Adrenal gland (tissue), 12 donors: Measurements from ENCODE around the gene VCAM1. TPM values are rescaled to one million over a fixed set of nuclear protein-coding genes. Genes with fewer than 3 reads are reported as not detected.

Experiments used
- DNase-seq, 7 donors: peaks; one replicate each; pipeline ENCODE4 v3.0.0-alpha.2; 2019 to 2020
- H3K27ac ChIP-seq, 5 donors: fragments of 200-600 bp; sonication (generic) in 4 of 5; 1 replicate in 3 of 5; 2 replicates in 2 of 5; pipeline versions ENCODE4 v1.5.1 to v1.8.0; 2016 to 2020; ENCODE audit warnings: mild to moderate bottlenecking in 1 of 5
- H3K27me3 ChIP-seq: fragments of 200-600 bp; 2 replicates; pipeline ENCODE4 v1.8.0; 2021
- H3K36me3 ChIP-seq, 2 donors: fragments of 200-600 bp; replicated peaks in 1 of 2; 1 replicate in 1 of 2; 2 replicates in 1 of 2; pipeline versions ENCODE4 v1.5.1 to v1.8.0; 2018 to 2022
- H3K4me1 ChIP-seq, 2 donors: fragments of 200-600 bp; replicated peaks in 1 of 2; 1 replicate in 1 of 2; 2 replicates in 1 of 2; pipeline versions ENCODE4 v1.5.1 to v1.8.0; 2018 to 2021
- H3K4me3 ChIP-seq, 4 donors: fragments of 200-600 bp; sonication (generic) in 3 of 4; one replicate each; pipeline ENCODE4 v1.5.1; 2016 to 2018
- H3K9me3 ChIP-seq, 3 donors: fragments of 200-600 bp; sonication (generic) in 1 of 3; replicated peaks in 1 of 3; 1 replicate in 2 of 3; 2 replicates in 1 of 3; pipeline versions ENCODE4 v1.5.1 to v1.8.0; 2016 to 2021
- CTCF ChIP-seq, 6 experiments: fragments of 450-650 bp in 4 of 6; fragments of 200-600 bp in 2 of 6; sonication (generic) in 1 of 6; IDR thresholded peaks; 1 replicate in 5 of 6; 2 replicates in 1 of 6; pipeline versions ENCODE4 v1.5.1 to v1.8.0; 2016 to 2021; ENCODE audit warnings: antibody characterized with exemption in 6 of 6, mild to moderate bottlenecking in 2 of 6, moderate library complexity in 1 of 6
- POLR2A ChIP-seq, 2 donors: fragments of 450-650 bp; IDR thresholded peaks; one replicate each; pipeline ENCODE4 v1.6.1; 2017; ENCODE audit warnings: antibody characterized with exemption in 2 of 2, mild to moderate bottlenecking in 2 of 2, moderate library complexity in 1 of 2
- WGBS, 4 donors: extraction: QIAGEN DNeasy Blood & Tissue Kit in 2 of 4; methylation state at CpG; one replicate each; pipeline versions ENCODE4 v1.1.5 to v1.1.7; 2013 to 2017; 5-methylcytosine and 5-hydroxymethylcytosine counted together
- intact Hi-C, 2 donors: fragments of 100-400 bp; cut with DNase I; formaldehyde crosslinking; loops; one replicate each; pipeline versions ENCODE4 v1.14.1 to v1.15.0; 2022 to 2023
- polyA plus RNA-seq, 3 donors: library from polyadenylated mRNA; stranded (reverse); fragments of 200-250 nt in 2 of 3; fragments of 350-450 nt in 1 of 3; fragmentation: Illumina TruSeq in 1 of 3; extraction: RNeasy Lipid Tissue Mini Kit (QIAGEN cat#74804) in 1 of 3; gene quantifications; one replicate each; pipeline ENCODE4 v1.2.3, GENCODE V29; 2013 to 2014
- total RNA-seq, 9 donors: library from RNA; depleted of rRNA in 4 of 9; stranded (reverse); fragments of >200 nt in 4 of 9; fragments of 120-200 nt in 1 of 9; fragmentation: NEBNext Ultra II Directional in 1 of 9; extraction: Animal tissue kit (Norgen Biotek cat#: 25700) in 1 of 9; gene quantifications; one replicate each; pipeline versions ENCODE4 v1.1.0 to v1.2.4, GENCODE V29; 2013 to 2023
- donor health status: healthy with polysubstance abuse.
- donor health status: Bipolar disorder and iron deficiency.
- donor health status: DM: yes; HTN: yes; CAD: no.
- donor health status: DM: no; HTN: no; CAD: no.
- donor health status: DM: no; HTN: no; CAD: no.
- donor health status: DM: yes; HTN: yes; CAD: no.

The VCAM1 gene
- total and polyA plus RNA-seq, 12 donors = 32.3 to 233 (median 78.3) TPM

DNA sequence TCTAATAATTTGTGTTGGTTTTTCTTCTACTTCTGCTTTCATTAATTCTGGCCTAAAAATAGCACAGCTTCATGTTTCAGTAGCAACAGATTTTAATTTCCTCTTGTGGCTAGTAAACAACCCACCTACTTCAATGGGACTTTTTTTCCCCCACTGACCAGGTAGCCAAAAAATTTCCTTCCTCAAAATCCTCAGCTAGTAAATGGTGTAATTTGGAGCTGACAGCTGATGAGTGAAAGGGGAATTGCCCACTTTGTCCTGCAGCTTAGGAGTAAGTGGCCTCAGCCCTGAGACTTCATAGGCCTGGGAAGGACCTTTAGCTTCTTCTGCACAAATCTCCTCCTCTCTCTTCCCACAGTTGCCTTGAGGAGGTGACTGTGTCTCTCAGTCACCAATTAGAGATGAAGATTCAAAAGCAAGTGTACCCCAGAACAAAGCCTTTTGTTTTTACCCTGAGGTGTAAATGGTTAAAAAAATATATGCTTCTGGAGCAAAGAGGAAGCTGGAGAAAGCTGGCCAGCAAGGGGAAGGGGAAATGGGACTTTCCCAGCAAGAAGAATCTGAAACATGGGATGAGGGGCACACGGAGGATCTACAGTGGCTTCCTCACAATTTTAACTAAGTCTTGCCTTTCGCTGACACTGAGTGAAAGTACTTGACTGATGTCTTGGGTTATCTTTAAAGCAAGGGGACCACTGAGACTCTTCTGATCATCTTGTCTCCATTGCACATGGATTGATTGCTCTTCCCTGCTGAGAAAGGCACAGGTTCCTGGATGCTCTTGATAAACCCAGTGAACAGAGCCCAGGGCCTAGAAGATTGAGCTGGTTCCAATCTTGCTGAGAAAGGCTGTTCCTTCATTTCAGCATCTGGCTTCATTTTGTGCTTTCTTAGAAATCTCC lies 35.8 kb upstream of the VCAM1 start:
- Histone ChIP-seq H3K9me3 (no peaks in the 10 kb centered on the region), H3K4me1 (no peaks in the 10 kb centered on the region), H3K27ac (no peak overlapping the region), H3K36me3 (no peaks in the 10 kb centered on the region), H3K4me3 (no peak overlapping the region), H3K27me3 (no peaks in the 10 kb centered on the region)
- WGBS, 4 donors = 68 to 78% (median 74%) methylated on average over 2 of the region's 2 CpGs
- intact Hi-C loops = no loop called here
- no peak for DNase-seq
- no peak for TF ChIP-seq CTCF (IDR thresholded peaks at IDR 0.05)
- no peak for TF ChIP-seq POLR2A (IDR thresholded peaks at IDR 0.05)

DNA sequence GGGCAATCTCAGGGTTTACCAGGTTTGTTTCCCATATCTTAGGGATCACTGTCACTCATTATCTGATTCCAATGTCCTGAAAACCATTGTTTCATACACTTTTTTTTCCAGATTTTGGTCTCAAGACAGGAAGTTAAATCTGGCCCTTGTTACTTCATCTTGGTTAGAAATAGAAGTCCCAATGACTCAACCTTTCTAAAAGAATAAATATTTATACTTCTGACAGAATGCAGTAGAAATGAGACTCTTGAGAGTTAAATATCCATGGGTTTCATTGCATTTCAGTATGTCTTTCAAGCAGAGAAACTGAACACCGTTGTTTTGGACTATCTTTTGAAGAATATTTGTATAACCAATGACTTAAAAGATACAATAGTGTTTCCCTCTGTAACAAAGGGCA lies 19.8 kb upstream of the VCAM1 start:
- Histone ChIP-seq H3K27me3 (no peaks in the 10 kb centered on the region), H3K27ac (no peak overlapping the region), H3K36me3 (peaks cover 0 to 6% of the 10 kb centered on the region in 2 donors), H3K9me3 (no peaks in the 10 kb centered on the region), H3K4me3 (no peak overlapping the region), H3K4me1 (peaks cover 12 to 15% of the 10 kb centered on the region in 2 donors)
- intact Hi-C loops = loop anchor here in 1 of 2 donors (10.0 kb wide), 1 partner anchor 55 kb away; no protein-coding TSS in a partner anchor
- TF ChIP-seq CTCF (IDR thresholded peaks at IDR 0.05) (no peak), POLR2A (IDR thresholded peaks at IDR 0.05) (no peak)
- 53 to 70% (median 57%) methylated on average over 1 of the region's 1 CpG for WGBS, 4 donors
- DNase-seq = no peak

- Histone ChIP-seq H3K27ac (no peak overlapping the region), H3K4me1 (peaks cover 15 to 20% of the 10 kb centered on the region in 2 donors), H3K9me3 (no peaks in the 10 kb centered on the region), H3K36me3 (peaks cover 0 to 6% of the 10 kb centered on the region in 2 donors), H3K4me3 (no peak overlapping the region), H3K27me3 (no peaks in the 10 kb centered on the region)
- no peak for DNase-seq
- intact Hi-C loops = loop anchor here in 1 of 2 donors (10.0 kb wide), 1 partner anchor 56 kb away; no protein-coding TSS in a partner anchor
- 87 to 92% (median 88%) methylated on average over 4 of the region's 4 CpGs for WGBS, 4 donors
- no peak for TF ChIP-seq POLR2A (IDR thresholded peaks at IDR 0.05)
- no peak for TF ChIP-seq CTCF (IDR thresholded peaks at IDR 0.05)
These were observed 19.0 kb upstream of the VCAM1 start for GRCh38 chr1:100700586-100700985.

DNA sequence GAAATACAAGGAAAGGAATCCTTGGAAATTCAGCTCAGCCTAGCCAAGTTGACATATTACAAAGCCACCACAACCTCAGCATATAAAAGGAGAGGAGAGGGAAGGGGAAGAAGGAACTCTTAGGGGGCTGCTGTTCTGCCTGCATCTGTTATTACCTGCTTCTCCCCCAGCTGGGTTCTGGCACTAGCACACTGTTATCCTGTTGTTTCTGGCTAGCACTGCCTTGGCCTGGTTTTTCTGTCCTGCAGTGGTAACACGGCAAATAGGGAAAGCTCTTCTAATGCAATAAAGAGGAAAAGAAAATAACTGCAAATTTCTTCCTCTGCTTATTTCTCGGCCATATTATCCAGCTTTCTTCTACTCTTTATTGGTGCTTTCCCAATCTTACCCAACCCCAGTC lies 16.5 kb upstream of the VCAM1 start:
- intact Hi-C loops = loop anchor here in 1 of 2 donors (10.0 kb wide), 1 partner anchor 58 kb away; no protein-coding TSS in a partner anchor
- WGBS, 4 donors = 34 to 49% (median 41%) methylated on average over 2 of the region's 2 CpGs
- H3K4me1 ChIP-seq = peaks cover 30 to 39% of the 10 kb centered on the region in 2 donors
- no peaks in the 10 kb centered on the region for H3K27me3 ChIP-seq
- no peak overlapping the region for H3K27ac ChIP-seq
- H3K4me3 ChIP-seq = no peak overlapping the region
- no peaks in the 10 kb centered on the region for H3K36me3 ChIP-seq
- TF ChIP-seq POLR2A (IDR thresholded peaks at IDR 0.05) (no peak), CTCF (IDR thresholded peaks at IDR 0.05) (no peak)
- no peaks in the 10 kb centered on the region for H3K9me3 ChIP-seq
- DNase-seq = no peak
